GM21717 (cell line): ENCODE data around the gene ANKRD13C.

Experiments
- ATAC-seq: cut with Tn5 transposase; IDR thresholded peaks from one replicate; pipeline ENCODE4 v1.9.1; 2021; ENCODE audit warnings: mild to moderate bottlenecking, moderate library complexity; ENCODE audit not compliant: unreplicated experiment

The ANKRD13C gene

DNA sequence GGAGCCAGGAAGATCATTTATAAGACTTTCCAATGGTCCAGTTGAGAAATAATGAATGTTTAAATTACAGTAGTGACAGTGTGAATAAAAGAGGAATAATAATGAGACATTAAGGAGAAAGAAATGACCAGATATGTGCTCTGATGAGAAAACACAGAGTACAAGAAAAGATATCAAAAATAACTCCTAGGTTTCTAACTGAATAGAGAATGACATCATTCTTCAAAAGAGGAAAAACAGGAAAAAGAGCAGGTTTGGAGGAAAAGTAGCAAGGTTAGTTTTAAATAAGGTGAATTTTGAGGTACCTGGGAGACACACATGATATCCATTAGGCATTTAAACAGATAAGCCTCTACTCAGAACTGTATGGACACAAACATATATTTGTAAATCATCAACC lies 55.0 kb downstream of the ANKRD13C start:
- ATAC-seq, result no peak

DNA sequence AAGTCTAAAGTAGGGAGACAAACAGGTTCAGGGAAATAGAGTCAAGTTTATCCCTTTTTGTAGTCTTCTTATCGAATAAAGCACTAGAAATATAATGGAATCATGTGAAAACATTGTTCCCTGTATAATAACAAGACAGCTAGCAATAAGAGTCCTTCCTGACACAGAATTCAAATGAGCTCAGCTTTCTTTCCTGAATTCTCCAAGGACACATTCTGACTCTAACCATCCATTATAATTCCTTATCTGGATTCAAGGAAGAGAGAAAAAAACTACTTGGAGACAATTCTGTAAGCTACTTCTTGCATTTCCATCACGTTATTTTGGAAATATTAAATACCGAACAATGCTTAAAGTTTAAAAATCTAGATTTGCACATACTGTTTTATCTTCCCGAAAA lies 58.8 kb downstream of the ANKRD13C start:
- ATAC-seq, result no peak

DNA sequence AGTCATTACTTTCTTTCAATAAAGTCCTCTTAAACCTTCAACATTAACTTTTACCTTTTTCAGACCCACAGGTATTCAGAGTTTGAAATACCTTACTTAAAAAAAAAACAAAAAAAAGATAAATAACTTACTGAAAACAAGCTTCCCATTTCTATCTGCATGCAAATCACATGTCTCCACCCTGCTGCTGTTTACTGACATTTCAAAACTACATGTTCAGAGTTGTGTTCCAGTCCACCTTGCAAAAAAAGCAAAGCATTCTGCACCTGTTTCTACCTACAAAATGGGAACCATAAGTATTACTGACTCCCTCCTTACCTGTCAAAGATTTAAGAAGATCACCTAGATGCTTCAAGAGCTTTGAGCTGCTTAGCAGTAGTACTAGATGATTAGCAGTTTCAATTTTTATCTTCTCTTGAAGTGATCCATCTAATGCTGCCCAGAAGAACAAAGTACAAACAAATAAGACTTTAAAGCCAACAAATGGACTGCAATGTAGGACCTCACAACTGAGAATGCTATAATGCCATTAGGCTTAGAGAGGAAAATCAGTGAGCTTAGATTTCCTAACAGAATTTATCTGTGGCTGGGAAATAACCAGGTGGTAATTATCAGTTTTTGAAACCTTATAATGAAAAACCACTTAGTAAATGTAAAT lies 61.2 kb downstream of the ANKRD13C start:
- ATAC-seq, result no peak

DNA sequence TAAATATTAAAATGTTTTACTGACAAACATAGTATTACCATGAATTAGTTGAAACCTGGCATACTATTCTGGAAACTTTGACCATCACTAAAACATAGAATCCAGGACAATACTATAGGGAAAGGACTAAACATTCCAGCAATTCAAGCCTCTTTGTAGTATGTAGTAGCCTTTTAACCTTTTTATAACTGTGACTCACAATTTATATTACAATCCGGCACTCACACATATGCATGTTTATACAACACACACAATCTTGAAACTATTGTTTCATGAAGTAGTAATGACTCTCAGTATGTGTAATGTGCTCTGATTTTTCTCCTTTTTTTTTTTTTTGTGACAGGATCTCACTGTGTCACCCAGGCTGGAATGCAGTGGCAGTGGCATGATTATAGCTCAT lies 64.3 kb downstream of the ANKRD13C start:
- ATAC-seq, result no peak

DNA sequence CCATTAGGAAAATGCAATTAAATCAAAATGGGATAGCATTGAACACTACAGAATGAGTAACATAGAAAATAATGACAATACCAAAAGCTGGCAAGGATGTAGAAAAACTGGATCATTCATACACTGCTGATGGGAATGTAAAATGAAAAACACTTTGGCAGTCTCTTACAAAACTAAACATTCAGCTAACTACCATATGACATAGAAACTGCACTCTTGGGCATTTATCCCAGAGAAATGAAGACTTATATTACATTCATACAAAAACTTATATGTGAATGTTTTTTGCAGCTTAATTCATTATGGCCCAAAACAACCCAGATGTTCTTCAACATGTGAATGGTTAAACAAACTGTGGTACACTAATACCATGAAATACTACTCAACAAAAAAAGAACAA lies 66.4 kb downstream of the ANKRD13C start:
- ATAC-seq, result no peak

DNA sequence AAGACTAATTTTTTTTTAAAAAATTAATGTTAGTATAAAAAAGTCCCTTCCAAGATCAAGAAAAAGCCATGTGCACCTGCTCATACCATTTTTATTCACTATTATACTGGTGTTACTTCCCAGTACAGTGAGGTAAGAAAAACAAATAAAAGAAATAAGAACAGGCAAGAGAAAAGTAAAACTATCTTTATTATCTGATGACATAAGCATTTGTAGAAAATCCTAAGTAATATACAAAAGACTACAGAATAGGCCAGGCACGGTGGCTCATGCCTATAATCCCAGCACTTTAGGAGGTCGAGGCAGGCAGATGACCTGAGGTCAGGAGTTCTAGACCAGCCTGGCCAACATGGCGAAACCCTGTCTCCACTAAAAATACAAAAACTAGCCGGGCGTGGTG lies 68.1 kb downstream of the ANKRD13C start:
- ATAC-seq, result no peak

DNA sequence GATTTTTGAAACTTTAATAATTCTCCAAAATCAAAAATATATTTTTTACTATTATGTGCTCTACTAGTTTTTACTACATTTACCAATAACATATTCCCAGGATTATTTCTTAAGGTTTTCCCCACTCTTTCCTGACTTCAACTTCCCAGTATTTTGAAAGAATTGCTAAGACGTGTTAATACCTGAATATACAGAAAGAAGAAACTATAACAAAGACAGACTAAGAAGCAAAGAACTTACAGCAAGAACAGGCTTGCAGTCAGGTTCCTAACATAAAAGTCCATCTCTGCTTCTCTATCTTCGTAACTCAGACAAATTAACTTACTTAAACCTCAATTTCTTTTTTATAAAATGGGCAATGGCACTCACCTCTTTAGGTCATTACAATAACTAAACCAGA lies 70.2 kb downstream of the ANKRD13C start:
- no peak for ATAC-seq

DNA sequence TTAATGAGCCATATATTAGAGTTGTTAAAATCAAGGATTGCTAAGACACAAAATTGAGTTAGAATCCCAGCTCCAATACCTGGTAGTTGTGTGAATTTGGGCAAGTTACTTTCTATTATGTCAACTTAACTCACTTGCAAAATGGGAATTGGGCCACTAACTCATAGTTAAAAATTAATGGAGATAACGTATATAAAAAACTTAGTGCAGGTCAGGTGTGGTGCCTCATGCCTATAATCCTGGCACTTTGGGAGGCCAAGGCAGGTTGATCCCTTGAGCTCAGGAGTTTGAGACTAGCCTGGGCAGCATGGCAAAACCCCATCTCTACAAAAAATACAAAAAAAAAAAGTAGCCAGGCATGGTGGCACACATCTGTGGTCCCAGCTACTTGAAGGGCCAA lies 75.8 kb downstream of the ANKRD13C start:
- ATAC-seq, result no peak

DNA sequence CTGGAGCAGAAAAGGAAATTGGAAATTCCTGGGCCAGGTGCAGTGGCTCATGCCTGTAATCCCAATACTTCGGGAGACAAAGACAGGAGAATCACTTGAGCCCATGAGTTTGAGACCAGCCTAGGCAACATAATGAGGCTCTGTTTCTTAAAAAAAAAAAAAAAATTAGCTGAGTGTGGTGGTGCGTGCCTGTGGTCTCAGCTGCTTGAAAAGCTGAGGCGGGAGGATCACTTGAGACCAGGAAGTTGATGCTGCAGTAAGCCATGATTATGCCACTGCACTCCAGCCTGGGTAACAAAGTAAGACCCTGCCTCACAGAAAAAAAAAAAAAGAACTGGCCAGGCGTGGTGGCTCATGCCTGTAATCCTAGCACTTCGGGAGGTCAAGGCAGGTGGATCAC lies 76.6 kb downstream of the ANKRD13C start:
- ATAC-seq, result no peak

DNA sequence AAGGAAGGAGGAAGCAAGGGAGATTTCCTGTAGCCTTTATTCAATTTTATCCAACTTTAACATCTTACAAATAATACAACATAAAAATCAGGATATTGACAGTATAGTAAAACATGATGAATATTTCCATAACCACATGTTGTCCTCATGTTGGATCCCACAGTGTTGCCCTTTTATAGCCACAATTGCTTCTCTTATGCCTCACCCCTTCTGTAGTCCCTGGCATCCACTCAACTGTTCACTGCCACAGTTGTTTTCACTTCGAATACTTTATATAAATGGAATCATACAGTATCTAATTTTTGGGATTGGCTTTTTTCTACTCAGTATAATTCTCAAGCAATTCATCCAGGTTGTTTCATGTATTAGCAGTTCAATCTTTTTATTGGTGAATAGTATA lies 88.6 kb downstream of the ANKRD13C start:
- no peak for ATAC-seq

DNA sequence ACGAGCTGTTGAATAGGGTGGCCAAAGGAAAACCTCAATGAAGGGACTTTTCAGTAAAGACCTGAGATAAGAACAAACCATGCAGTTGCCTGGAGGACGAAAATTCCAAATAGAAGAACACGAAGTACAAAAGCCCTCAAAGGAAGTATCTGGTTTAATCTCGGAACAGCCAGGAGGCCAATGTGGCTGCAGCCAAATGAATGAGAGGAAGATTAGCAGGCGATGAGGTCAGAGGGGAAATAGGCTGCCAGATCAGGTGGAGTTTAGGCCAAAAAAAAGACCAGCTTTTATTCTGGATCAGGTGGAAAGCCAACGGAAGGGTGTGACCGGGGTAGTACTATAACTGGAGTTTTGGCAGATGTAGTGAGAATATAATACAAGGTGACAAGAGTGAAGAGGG lies 89.7 kb downstream of the ANKRD13C start:
- no peak for ATAC-seq

DNA sequence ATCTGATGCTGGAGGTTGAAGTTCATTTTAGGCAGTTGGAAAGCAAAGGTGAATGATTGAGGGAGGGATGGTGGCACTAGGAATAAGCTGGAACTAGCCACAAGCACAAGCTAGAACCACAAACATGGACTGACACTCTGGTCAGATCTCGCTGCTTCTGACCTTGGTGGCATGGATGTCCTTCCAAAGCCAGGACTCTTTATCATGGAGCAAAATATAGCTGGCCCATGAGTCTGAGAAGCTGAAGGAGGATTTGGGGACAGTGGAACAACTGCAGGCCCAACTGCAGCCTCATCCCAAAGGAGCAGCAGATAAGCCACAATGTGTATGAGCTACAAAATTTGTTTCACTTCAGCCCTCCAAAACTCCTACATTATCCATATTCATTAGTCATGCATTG lies 97.9 kb downstream of the ANKRD13C start:
- ATAC-seq, result no peak

DNA sequence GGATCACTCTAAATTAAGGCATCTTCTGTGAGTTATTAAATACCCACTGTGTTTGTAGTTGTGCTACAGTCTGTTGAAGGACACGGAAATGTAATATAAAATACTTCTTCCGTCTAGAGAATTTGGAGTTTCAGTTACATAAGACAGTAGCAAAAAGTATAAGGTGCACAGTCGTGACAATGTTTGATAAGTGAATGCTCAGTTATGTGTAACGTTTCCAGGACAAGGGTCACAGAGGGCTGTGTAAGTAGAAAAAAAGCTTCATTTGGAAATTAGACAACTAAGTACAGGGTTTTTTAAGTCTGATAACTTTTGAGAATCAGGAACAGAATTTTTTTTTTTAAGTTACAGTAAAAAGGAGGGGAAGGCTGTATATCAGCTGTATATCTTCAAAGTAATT lies 105.8 kb downstream of the ANKRD13C start:
- no peak for ATAC-seq

DNA sequence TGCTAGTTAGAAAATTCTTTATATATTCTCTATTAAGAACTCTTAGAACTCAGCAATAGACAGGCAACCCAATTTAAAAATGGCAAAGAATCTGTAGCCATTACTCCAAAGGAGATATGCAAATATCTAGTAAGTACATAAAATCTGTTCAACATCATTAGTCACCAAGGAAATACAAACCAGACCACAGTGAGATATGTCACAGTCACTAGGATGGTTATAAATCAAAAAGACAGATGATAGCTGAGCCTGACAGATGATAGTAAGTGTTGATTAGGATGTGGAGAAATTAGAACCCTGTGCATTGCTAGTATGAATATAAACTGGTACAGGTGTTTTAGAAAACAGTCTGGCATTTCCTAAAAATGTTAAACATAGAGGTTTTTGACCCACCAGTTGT lies 106.8 kb downstream of the ANKRD13C start:
- no peak for ATAC-seq

DNA sequence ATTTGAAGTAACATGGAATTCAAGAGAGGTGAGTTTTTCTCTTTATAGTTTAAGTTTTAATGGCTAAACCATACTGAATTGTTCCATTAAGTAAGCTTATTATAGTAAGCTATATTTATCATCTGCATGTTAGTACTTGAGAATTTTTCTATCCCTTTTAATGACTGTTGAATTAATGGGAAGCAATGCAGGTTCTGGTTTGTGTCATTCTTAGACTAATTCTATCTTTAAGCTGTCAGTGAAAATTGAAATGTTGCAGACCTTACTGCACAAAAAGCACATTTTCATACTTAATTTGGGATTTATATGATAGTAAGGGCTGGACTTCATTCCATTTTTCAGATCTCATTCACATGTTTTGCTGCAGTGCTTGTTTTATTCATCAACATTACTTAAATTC lies 107.4 kb downstream of the ANKRD13C start:
- ATAC-seq, result no peak

DNA sequence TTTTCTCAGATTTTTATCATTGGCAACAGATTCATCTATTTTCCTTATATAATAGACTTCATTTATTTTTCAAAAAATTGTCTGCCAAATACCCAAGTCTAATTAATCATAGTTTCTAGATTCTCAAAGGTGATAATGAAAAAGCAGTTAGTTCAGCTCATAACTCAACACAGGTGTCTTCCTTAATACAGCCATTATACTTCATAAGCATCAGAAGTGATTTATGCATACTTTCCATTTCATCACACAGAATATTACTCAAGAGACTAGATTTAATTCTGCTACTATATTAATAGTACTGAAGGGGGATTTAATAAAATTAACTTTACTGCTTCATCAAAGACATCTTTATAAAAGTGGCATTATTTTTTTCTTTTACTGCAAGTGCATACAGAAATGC lies 114.6 kb downstream of the ANKRD13C start:
- ATAC-seq, result no peak

DNA sequence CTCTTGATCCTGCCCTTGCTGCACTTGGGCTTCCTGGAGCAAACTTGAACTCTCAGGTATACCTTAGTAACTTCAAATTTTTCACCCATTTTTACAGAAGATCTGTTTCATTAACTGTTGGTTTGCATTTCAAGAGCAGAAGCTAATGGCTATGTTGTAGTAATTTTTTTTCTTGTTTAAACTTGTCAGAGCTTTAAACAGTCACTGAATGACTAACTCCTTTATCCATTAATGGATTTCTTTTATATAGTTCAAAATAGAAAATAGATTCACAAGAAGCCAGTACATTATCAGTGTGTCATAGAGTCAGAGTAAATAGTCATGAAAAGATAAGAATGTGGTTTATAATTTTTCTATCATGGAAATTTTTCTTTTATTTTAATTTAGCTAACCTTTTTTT lies 119.8 kb downstream of the ANKRD13C start:
- ATAC-seq, result no peak

DNA sequence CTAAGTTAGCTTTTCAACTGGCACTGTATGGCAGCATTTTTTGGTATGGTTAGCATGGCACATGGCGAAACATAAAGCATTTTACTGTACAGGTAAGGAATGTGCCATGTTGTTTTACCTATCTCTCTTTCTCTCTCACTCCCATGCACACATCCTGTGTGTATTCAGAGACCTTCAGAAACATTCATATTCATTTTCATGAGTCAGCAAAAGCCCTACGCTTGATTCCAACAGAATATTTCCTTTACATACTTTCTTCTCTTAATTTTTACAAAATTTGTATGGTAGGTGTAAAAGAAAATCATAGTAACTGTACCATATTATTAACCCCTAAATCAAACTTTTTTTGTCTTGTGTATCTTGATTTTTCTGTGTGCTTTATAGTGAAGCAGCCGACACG lies 123.0 kb downstream of the ANKRD13C start:
- no peak for ATAC-seq

DNA sequence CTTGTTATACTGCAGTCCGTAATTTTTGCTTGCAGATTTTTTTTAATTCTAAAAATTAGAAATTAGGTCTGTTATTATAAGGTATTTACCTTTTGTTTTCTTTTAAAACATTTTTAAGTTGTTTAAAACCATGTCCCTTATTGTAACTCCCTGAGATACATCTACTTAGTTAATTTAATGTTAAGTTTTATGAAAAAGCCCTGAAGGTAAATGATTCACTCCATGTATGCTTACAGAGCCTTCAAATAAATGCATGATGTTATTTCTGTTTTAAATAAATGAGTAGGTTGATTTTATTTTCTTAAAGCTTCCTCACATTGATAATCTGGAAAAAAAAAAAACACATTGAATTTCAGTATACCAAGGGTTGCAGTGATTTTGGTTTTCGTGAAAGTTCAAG lies 125.9 kb downstream of the ANKRD13C start:
- ATAC-seq, result no peak

DNA sequence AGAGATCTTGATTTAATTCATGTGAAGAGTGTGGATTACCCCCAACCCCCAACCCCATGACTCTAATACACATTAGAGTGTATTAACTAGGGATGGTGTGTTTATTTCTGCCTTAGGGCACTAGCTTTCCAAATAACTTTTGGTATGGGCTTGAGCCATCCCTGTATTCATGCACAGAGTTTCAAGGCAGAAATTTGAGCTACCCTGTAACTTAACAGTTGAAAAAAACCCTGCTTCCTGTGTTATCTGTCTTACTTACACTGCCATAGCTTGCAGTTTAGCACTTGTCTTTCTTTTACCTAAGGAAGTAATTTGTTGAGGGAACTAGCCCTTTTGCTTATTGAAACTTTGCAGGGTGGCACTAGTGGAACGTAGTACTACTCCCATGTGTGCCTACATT lies 127.1 kb downstream of the ANKRD13C start:
- ATAC-seq, result peak; percentile 46

DNA sequence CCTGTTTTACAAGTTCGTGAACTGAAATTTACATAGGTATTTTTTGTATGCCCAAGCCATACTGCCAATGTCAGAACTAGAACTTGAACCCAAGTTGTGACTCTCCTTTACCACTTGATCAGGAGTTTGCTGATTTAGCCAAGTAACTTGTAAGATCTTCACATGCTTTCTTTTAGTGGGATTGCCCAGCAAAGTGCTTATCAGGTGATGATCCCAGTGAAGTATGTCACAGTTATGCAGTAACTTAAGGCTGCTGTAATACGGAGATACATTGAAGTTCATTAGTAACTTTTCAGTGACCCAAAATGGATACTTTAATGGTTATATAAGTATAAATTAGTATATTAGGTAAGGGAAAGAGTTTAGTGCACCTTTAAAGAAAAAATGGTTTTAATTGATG lies 129.6 kb downstream of the ANKRD13C start:
- ATAC-seq, result no peak

DNA sequence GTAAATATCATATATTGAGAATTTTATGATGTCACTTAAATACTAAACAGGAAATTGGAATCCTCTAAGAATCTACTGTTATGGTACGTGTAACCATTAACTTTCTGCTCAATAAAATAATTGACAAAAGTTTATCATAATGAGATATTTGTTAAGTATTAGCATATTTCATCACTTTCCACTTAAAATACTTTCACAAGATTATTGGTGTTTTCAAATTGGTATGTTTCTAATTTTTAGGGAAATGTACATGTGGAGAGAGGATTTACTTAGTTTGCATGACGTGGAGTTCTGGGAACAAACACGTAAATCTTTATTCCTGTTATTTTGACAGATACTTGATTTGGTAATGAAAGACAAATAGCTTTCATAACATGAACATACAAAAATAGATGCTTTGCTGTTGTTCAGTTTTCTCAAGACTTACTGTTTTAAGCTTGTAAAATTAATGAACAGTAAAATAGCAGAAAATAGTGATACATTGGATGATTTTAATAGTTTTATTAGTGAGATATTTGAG lies 131.7 kb downstream of the ANKRD13C start:
- ATAC-seq, result no peak
